UCSD-AML1 (cell line): ENCODE results near the gene SLC35F3.
"Not testable (repeated sequence)": the region's sequence is repeated elsewhere in the genome, so short reads cannot be mapped to it uniquely, and the experiment has no call there.

ENCODE experiments used
- DNase-seq: peaks from one replicate; lab custom pipeline; 2025; ENCODE audit not compliant: unreplicated experiment; lab: John Stamatoyannopoulos, UW

Gene SLC35F3

GRCh38 chr1:234279021-234279420 lies 374.5 kb downstream of the SLC35F3 start:
- DNase-seq, result no peak

DNA sequence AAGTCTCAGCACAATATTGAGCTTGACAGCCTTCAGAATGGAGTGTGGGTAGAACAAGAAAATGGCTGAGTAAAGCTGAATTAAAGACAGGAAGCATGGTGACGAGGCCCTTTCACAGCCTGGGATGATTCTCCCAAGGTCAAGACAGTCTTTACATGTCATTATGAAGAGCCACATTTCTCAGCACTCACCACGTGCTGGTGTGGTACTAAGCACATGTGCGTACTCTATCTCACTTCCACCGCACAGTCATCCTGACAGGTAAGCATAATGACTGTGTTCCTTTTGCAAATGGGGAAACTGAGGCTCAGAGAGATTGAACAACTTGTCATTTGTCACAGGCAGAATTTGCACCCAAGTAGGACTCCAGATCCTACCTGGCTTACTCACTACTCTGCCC lies 376.0 kb downstream of the SLC35F3 start:
- DNase-seq, result no peak

GRCh38 chr1:234281826-234282489 lies 377.5 kb downstream of the SLC35F3 start:
- no peak for DNase-seq

GRCh38 chr1:234286206-234286605 lies 381.7 kb downstream of the SLC35F3 start:
- DNase-seq, result no peak

GRCh38 chr1:234288946-234289345 lies 384.5 kb downstream of the SLC35F3 start:
- DNase-seq, result no peak

GRCh38 chr1:234289538-234290305 lies 385.2 kb downstream of the SLC35F3 start:
- no peak for DNase-seq

DNA sequence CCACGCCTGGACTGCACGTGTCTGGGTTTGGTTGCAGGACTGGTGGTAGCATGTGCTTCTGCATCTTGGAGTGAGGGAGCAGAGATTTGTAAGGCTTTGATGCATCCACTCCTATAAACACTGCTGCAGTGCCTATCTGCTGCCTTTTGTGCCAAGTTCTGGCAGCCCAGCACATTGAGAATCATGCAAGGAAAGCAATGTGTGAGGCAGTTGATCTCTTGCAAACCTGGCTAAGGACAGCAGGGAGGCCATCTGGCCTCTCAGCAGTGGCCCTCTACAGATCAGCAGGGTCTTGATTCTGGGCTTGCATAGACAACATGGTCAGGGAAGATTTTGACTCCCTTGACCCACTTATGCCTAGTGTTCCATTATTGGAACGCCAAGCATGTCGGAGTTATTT lies 387.5 kb downstream of the SLC35F3 start:
- DNase-seq, result no peak

- DNase-seq, result no peak
These were observed 388.1 kb downstream of the SLC35F3 start for GRCh38 chr1:234292548-234292947.

- no peak for DNase-seq
These were observed 389.8 kb downstream of the SLC35F3 start for GRCh38 chr1:234294109-234294817.

GRCh38 chr1:234295068-234295467 lies 390.6 kb downstream of the SLC35F3 start:
- no peak for DNase-seq

- no peak for DNase-seq
These were observed 391.1 kb downstream of the SLC35F3 start for GRCh38 chr1:234295626-234296025.

DNA sequence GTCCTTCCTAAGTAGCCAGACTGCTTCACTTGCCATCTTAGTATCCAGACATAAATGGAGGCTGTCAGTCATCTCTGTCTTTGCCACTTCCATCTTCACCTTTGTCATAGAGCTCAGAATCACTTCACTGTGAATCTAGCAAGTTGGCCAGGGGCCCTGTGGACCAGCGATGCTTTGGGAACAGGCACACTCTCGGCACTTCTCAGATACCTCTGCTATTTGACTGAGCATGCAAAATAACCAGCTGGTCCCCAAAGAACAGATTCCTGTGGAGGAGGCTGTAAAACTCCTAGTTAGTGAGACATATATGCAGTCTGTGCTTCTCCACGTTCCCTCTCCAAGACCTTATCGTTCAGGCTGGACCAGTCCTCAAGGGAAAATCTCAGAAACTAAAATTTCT lies 392.0 kb downstream of the SLC35F3 start:
- no peak for DNase-seq

DNA sequence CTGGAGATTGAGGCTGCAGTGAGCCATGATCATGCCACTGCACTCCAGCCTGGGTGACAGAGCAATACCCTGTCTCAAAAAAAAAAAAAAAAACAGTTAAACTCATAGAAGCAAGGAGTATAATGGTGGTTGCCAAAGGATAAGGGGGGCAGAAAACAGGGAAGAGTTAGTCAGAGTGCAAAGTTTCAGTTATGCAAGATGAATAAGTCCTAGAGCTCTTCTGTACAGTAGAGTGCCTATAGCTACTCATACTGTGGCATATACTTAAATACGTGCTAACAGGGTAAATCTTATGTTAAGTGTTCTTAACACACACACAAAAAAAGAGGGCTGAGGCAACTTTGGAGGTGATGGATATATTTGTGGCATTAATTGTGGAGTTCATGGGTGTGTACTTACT lies 393.2 kb downstream of the SLC35F3 start:
- no peak for DNase-seq

- no peak for DNase-seq
These were observed 395.6 kb downstream of the SLC35F3 start for GRCh38 chr1:234300096-234300495.

- not testable (repeated sequence) for DNase-seq
These were observed 397.2 kb downstream of the SLC35F3 start for GRCh38 chr1:234301663-234302062.

GRCh38 chr1:234302354-234302962 lies 398.0 kb downstream of the SLC35F3 start:
- no peak for DNase-seq

DNA sequence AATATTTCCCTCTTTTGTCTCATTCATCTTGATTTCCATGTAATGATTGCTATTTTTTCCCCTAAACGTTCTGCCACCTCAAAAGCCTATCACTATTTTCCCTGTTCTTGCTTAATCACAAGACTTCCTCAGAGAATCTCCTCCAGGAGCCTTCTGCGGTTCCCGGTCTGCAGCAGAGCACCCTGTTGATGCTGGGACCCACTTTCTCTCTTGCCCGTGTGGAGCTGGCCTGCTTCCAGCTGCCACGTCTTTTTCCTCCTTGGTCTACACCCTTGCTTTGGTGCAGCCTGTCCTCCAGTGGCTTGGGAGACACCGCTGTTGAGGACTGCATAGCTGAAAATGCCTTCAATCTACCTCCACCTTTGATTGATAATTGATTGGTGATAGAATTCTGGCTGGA lies 398.8 kb downstream of the SLC35F3 start:
- no peak for DNase-seq

GRCh38 chr1:234307726-234308125 lies 403.2 kb downstream of the SLC35F3 start:
- no peak for DNase-seq

DNA sequence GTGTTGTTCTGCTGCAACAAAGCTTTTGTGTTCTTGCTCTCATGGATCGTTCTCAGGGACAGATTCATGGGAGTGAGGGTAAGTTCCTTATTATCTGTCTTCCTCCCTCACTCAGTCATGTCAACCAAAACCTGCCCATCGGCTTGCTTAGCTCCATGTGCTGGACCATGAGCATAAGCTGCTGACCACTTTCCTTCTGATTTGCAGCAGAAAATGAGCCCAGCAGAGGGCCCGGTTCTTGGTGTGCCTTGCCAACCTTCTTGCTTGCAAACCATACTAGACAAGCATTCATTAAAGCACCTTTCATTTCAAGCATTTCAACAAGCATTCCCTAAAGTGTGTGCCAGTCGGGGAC lies 404.7 kb downstream of the SLC35F3 start:
- no peak for DNase-seq

DNA sequence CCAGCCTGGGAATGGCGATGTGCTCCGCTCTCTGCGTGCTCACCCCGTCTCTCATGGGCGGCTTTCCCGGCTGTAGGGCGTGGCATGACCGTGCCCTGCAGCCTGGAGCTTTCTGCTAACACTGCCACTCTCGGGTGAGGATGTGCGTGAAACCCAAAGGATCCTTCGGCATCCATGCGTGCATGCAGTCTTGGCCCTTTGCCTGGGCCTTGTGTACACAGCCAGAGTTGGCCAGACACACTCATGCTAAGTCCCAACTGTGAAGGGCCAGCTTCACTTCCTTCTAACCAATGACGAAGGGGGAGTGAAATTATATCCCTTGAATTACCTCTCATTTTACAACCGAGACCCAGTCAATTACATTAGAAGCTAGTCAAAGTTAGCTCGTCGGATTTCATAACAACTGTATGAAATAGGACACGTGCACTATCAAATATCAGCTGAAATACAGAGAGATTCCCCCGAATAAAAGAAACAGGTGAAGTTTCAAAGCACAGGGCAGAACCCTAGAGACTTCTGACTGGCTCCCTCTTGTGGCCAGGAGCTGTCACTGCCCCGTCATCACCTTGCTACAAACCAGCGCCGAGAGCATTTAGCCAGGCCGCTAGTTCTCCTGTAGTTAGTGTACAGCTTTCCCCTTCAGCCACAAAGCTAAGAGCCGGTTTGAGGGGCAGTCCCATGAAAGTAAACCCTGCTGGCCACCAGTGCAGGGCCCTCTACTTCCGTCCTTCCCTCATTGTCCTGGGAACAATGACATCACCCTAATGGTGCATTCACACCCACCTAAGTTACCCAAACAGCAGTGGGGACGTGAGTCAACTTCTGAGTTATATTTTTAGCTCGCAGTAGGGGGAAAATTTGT lies 405.4 kb downstream of the SLC35F3 start:
- peak; percentile 45 for DNase-seq

- no peak for DNase-seq
These were observed 406.0 kb downstream of the SLC35F3 start for GRCh38 chr1:234310460-234310817.
